HEK293 (cell line): ENCODE data around the gene RPS15.
A peak's percentile ranks its signal among the peaks of the same experiment; 100 is the strongest.

Source experiments
- CTCF ChIA-PET: fragments of 350-600 bp; formaldehyde crosslinking; extraction: SDS; loops from one replicate; lab custom pipeline; 2021; ENCODE audit warnings: antibody characterized with exemption; lab: Yijun Ruan, JAX
- POLR2A ChIA-PET: fragments of 300-600 bp; formaldehyde crosslinking; extraction: SDS; loops from one replicate; lab custom pipeline; 2020; ENCODE audit warnings: antibody characterized with exemption, inconsistent platforms; lab: Yijun Ruan, JAX
- H3K27ac ChIP-seq: fragments of 200-500 bp; sonication (Bioruptor generic); 2 replicates; pipeline ENCODE4 v1.5.1; 2014; ENCODE audit warnings: low read depth, low read length, control low read depth, inconsistent platforms; ENCODE audit errors: extremely low read depth
- H3K36me3 ChIP-seq, 2 experiments: fragments of 200-500 bp in 1 of 2; sonication (Bioruptor generic) in 1 of 2; 1 replicate in 1 of 2; 2 replicates in 1 of 2; pipeline ENCODE4 v1.5.1; 2014 to 2017; ENCODE audit warnings: inconsistent platforms in 2 of 2, low read length in 2 of 2; ENCODE audit not compliant: control insufficient read depth in 2 of 2, insufficient read depth in 1 of 2
- H3K4me1 ChIP-seq: fragments of 200-500 bp; sonication (Bioruptor generic); 2 replicates; pipeline ENCODE4 v1.5.1; 2014; ENCODE audit warnings: mild to moderate bottlenecking, low read length, inconsistent platforms; ENCODE audit not compliant: control insufficient read depth, insufficient read depth
- H3K4me3 ChIP-seq: 2 replicates; pipeline ENCODE4 v1.5.1; 2011; ENCODE audit warnings: low read depth, mild to moderate bottlenecking, control low read depth, low read length, moderate library complexity
- H3K9me3 ChIP-seq: fragments of 200-500 bp; sonication (Bioruptor generic); 2 replicates; pipeline ENCODE4 v1.5.1; 2014; ENCODE audit warnings: low read depth, low read length, inconsistent platforms; ENCODE audit not compliant: control insufficient read depth, insufficient read depth
- KLF7 ChIP-seq: fragments of 450-650 bp; formaldehyde crosslinking; IDR thresholded peaks from 2 replicates; pipeline ENCODE4 v1.5.1; 2016; ENCODE audit warnings: missing biosample characterization, missing genetic modification characterization, borderline replicate concordance
- MZF1 ChIP-seq: fragments of 450-650 bp; formaldehyde crosslinking; IDR thresholded peaks from 2 replicates; pipeline ENCODE4 v1.5.1; 2017; ENCODE audit warnings: missing biosample characterization, missing genetic modification characterization, borderline replicate concordance
- PRDM2 ChIP-seq: fragments of 450-650 bp; formaldehyde crosslinking; IDR thresholded peaks from 2 replicates; pipeline ENCODE4 v1.5.1; 2016; ENCODE audit warnings: missing biosample characterization, missing genetic modification characterization, borderline replicate concordance
- RBAK ChIP-seq: fragments of 450-650 bp; formaldehyde crosslinking; IDR thresholded peaks from 2 replicates; pipeline ENCODE4 v1.5.1; 2016; ENCODE audit warnings: missing biosample characterization, missing genetic modification characterization
- SALL2 ChIP-seq: fragments of 450-650 bp; formaldehyde crosslinking; IDR thresholded peaks from 2 replicates; pipeline ENCODE4 v1.5.0; 2017; ENCODE audit warnings: missing biosample characterization, mild to moderate bottlenecking, missing genetic modification characterization, borderline replicate concordance
- ZBTB10 ChIP-seq: fragments of 450-650 bp; formaldehyde crosslinking; IDR thresholded peaks from 2 replicates; pipeline ENCODE4 v1.5.1; 2016; ENCODE audit warnings: missing biosample characterization, missing genetic modification characterization
- ZFP37 ChIP-seq: fragments of 450-650 bp; formaldehyde crosslinking; IDR thresholded peaks from 2 replicates; pipeline ENCODE4 v1.5.1; 2016; ENCODE audit warnings: missing biosample characterization, missing genetic modification characterization
- ZIC2 ChIP-seq: fragments of 450-650 bp; formaldehyde crosslinking; IDR thresholded peaks from 2 replicates; pipeline ENCODE4 v1.5.1; 2016; ENCODE audit warnings: missing biosample characterization, missing genetic modification characterization
- ZNF221 ChIP-seq: fragments of 450-650 bp; formaldehyde crosslinking; IDR thresholded peaks from 2 replicates; pipeline ENCODE4 v1.5.1; 2017; ENCODE audit warnings: missing biosample characterization, missing genetic modification characterization, borderline replicate concordance
- ZNF311 ChIP-seq: fragments of 450-650 bp; formaldehyde crosslinking; IDR thresholded peaks from 2 replicates; pipeline ENCODE4 v1.5.1; 2017; ENCODE audit warnings: missing biosample characterization, missing genetic modification characterization, borderline replicate concordance
- ZNF560 ChIP-seq: fragments of 450-650 bp; formaldehyde crosslinking; IDR thresholded peaks from 2 replicates; pipeline ENCODE4 v1.5.1; 2017; ENCODE audit warnings: missing biosample characterization, missing genetic modification characterization, borderline replicate concordance
- ZNF571 ChIP-seq: fragments of 450-650 bp; formaldehyde crosslinking; IDR thresholded peaks from 2 replicates; pipeline ENCODE4 v1.5.0; 2017; ENCODE audit warnings: missing biosample characterization, missing genetic modification characterization
- ZNF654 ChIP-seq: fragments of 450-650 bp; formaldehyde crosslinking; IDR thresholded peaks from 2 replicates; pipeline ENCODE4 v1.5.1; 2016; ENCODE audit warnings: low read depth, missing biosample characterization, missing genetic modification characterization
- ZNF837 ChIP-seq: fragments of 450-650 bp; formaldehyde crosslinking; IDR thresholded peaks from 2 replicates; pipeline ENCODE4 v1.5.1; 2016; ENCODE audit warnings: missing biosample characterization, missing genetic modification characterization
- TF ChIP-seq, protein P1 (sequence below): fragments of 450-650 bp; formaldehyde crosslinking; IDR thresholded peaks from 2 replicates; pipeline ENCODE4 v1.5.1; 2016; ENCODE audit warnings: missing biosample characterization, missing genetic modification characterization
- TF ChIP-seq, protein P2 (sequence below): fragments of 450-650 bp; formaldehyde crosslinking; IDR thresholded peaks from 2 replicates; pipeline ENCODE4 v1.5.1; 2016; ENCODE audit warnings: missing biosample characterization, missing genetic modification characterization
- TF ChIP-seq, protein P3 (sequence below): fragments of 450-650 bp; formaldehyde crosslinking; IDR thresholded peaks from 2 replicates; pipeline ENCODE4 v1.5.1; 2016; ENCODE audit warnings: missing biosample characterization, missing genetic modification characterization
- TF ChIP-seq, protein P4 (sequence below): fragments of 450-650 bp; formaldehyde crosslinking; IDR thresholded peaks from 2 replicates; pipeline ENCODE4 v1.5.1; 2016; ENCODE audit warnings: missing biosample characterization, missing genetic modification characterization

Gene RPS15

GRCh38 chr19:1409204-1410005 is 28.8 kb upstream of the RPS15 start (continued):
- TF ChIP-seq, protein P1, sequence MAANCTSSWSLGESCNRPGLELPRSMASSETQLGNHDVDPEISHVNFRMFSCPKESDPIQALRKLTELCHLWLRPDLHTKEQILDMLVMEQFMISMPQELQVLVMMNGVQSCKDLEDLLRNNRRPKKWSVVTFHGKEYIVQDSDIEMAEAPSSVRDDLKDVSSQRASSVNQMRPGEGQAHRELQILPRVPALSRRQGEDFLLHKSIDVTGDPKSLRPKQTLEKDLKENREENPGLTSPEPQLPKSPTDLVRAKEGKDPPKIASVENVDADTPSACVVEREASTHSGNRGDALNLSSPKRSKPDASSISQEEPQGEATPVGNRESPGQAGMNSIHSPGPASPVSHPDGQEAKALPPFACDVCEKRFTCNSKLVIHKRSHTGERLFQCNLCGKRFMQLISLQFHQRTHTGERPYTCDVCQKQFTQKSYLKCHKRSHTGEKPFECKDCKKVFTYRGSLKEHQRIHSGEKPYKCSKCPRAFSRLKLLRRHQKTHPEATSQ, result no peak
- TF ChIP-seq, protein P2, sequence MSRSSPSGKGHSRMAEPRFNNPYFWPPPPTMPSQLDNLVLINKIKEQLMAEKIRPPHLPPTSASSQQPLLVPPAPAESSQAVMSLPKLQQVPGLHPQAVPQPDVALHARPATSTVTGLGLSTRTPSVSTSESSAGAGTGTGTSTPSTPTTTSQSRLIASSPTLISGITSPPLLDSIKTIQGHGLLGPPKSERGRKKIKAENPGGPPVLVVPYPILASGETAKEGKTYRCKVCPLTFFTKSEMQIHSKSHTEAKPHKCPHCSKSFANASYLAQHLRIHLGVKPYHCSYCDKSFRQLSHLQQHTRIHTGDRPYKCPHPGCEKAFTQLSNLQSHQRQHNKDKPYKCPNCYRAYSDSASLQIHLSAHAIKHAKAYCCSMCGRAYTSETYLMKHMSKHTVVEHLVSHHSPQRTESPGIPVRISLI (tag by site-specific recombination), result no peak
- TF ChIP-seq, all 188 proteins: peak for 10

DNA sequence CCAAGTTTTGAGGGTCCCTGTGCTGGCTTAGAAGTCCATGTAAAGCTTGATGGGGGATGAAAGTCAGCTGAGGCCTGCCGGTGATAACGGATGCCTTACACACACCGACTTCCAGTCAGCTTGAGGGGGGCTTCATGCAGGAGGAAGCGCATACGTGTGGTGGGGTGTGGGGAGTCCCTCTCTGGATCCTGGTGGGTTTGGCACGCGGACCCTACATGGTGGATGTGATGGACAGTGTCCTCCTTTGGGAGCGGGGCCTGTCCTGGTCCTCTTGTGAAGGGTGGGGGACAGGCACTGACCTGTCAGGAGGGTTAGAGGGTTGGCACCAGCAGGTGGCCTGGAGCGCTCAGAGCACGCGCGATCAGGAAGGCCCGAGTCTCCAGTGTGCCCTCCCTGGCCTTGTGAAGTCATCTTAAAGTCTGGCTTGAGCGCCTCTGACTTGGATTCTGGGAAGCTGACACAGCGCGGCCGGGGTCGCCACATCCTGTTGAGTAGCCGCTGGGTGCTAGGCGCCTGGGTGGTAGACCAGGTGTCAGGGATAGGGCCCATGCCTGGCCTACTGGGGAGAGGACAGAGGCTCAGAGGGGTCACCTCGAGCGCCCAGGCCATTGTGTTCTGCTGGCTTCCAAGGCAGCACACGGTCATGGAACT is 27.9 kb upstream of the RPS15 start:
- ChIA-PET POLR2A (interaction anchor here (0.5 to 1.0 kb wide), 3 partner anchors 9 to 397 kb away, joined by 3 read pairs; no protein-coding TSS in a partner anchor), CTCF (interaction anchor here (0.6 to 1.0 kb wide), 2 partner anchors 24 to 27 kb away, joined by 3 to 5 read pairs; no protein-coding TSS in a partner anchor)
- Histone ChIP-seq H3K27ac (peak overlapping the region; percentile 98), H3K9me3 (no peaks in the 10 kb centered on the region), H3K36me3 (peaks cover 8 to 51% of the 10 kb centered on the region in 2 experiments; a peak in 2 of 3 replicates), H3K4me1 (peaks cover 14% of the 10 kb centered on the region), H3K4me3 (no peak overlapping the region)
- no peak for TF ChIP-seq ZNF654 (tag by site-specific recombination)
- no peak for TF ChIP-seq RBAK (tag by site-specific recombination)
- TF ChIP-seq ZFP37 (tag by site-specific recombination), result no peak
- no peak for TF ChIP-seq ZNF560 (tag by site-specific recombination)
- TF ChIP-seq ZNF311, result no peak
- TF ChIP-seq ZNF571, result no peak
- TF ChIP-seq, protein P3, sequence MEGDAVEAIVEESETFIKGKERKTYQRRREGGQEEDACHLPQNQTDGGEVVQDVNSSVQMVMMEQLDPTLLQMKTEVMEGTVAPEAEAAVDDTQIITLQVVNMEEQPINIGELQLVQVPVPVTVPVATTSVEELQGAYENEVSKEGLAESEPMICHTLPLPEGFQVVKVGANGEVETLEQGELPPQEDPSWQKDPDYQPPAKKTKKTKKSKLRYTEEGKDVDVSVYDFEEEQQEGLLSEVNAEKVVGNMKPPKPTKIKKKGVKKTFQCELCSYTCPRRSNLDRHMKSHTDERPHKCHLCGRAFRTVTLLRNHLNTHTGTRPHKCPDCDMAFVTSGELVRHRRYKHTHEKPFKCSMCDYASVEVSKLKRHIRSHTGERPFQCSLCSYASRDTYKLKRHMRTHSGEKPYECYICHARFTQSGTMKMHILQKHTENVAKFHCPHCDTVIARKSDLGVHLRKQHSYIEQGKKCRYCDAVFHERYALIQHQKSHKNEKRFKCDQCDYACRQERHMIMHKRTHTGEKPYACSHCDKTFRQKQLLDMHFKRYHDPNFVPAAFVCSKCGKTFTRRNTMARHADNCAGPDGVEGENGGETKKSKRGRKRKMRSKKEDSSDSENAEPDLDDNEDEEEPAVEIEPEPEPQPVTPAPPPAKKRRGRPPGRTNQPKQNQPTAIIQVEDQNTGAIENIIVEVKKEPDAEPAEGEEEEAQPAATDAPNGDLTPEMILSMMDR (tag by site-specific recombination), result peak; percentile 46; the same call in 1 of the 2 replicates
- no peak for TF ChIP-seq MZF1 (tag by site-specific recombination)
- TF ChIP-seq ZIC2 (tag by site-specific recombination), result peak; percentile 41; the same call in 1 of the 2 replicates
- no peak for TF ChIP-seq ZNF837 (tag by site-specific recombination)
- TF ChIP-seq, protein P4, sequence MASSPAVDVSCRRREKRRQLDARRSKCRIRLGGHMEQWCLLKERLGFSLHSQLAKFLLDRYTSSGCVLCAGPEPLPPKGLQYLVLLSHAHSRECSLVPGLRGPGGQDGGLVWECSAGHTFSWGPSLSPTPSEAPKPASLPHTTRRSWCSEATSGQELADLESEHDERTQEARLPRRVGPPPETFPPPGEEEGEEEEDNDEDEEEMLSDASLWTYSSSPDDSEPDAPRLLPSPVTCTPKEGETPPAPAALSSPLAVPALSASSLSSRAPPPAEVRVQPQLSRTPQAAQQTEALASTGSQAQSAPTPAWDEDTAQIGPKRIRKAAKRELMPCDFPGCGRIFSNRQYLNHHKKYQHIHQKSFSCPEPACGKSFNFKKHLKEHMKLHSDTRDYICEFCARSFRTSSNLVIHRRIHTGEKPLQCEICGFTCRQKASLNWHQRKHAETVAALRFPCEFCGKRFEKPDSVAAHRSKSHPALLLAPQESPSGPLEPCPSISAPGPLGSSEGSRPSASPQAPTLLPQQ (tag by site-specific recombination), result 0 out of 2 replicates have a peak, but pooled peaks have one; percentile 11
- no peak for TF ChIP-seq ZNF221
- no peak for TF ChIP-seq PRDM2 (tag by site-specific recombination)
- TF ChIP-seq ZBTB10 (tag by site-specific recombination), result peak; percentile 25; the same call in 1 of the 2 replicates
- TF ChIP-seq KLF7 (tag by site-specific recombination), result no peak
- TF ChIP-seq SALL2, result no peak
